CD4-positive, CD25-positive, alpha-beta regulatory T cell (primary cell): ENCODE data around the gene LCP2. TPM values are rescaled to one million over a fixed set of nuclear protein-coding genes. Genes with fewer than 3 reads are reported as not detected.

Source experiments
- ATAC-seq, 2 donors: fragments of 150-1000 bp; cut with Tn5 transposase; one replicate each; pipeline ENCODE4 v1.10.0; 2021; ENCODE audit warnings: low read depth in 2 of 2, moderate number of reproducible peaks in 2 of 2, moderate library complexity in 1 of 2
- DNase-seq, 3 donors: peaks; one replicate each; pipeline versions ENCODE4 v3.0.0 to v3.0.0-alpha.2; 2012 to 2022; ENCODE audit warnings: mixed read lengths in 1 of 3
- H3K27ac ChIP-seq: one replicate; pipeline ENCODE4 v1.7.0; 2013; ENCODE audit warnings: mild to moderate bottlenecking, low read length; ENCODE audit not compliant: insufficient read depth, poor library complexity, severe bottlenecking
- H3K27me3 ChIP-seq: one replicate; pipeline ENCODE4 v1.7.0; 2013; ENCODE audit warnings: low read length; ENCODE audit not compliant: control insufficient read depth, insufficient read depth
- H3K36me3 ChIP-seq: one replicate; pipeline ENCODE4 v1.7.0; 2013; ENCODE audit warnings: mild to moderate bottlenecking, low read length, moderate library complexity; ENCODE audit not compliant: control insufficient read depth, insufficient read depth
- H3K4me1 ChIP-seq: 2 replicates; pipeline ENCODE4 v1.7.0; 2013; ENCODE audit warnings: mild to moderate bottlenecking, low read length; ENCODE audit not compliant: insufficient read depth, control insufficient read depth, poor library complexity, severe bottlenecking
- H3K4me3 ChIP-seq: one replicate; pipeline ENCODE4 v1.7.0; 2013; ENCODE audit warnings: low read depth, mild to moderate bottlenecking, low read length, moderate library complexity
- H3K9me3 ChIP-seq, 2 experiments: 1 replicate in 1 of 2; 2 replicates in 1 of 2; pipeline ENCODE4 v1.7.0; 2013; ENCODE audit warnings: low read length in 2 of 2, mild to moderate bottlenecking in 1 of 2, moderate library complexity in 1 of 2; ENCODE audit not compliant: control insufficient read depth in 2 of 2
- H3K27ac Mint-ChIP-seq, 3 donors: one replicate each; pipeline ENCODE4 v1.8.0; 2020 to 2022; ENCODE audit warnings: mild to moderate bottlenecking in 3 of 3, mixed read lengths in 3 of 3, moderate library complexity in 2 of 3
- H3K27me3 Mint-ChIP-seq: one replicate; pipeline ENCODE4 v1.8.0; 2022; ENCODE audit warnings: mild to moderate bottlenecking, mixed read lengths
- H3K36me3 Mint-ChIP-seq: one replicate; pipeline ENCODE4 v1.8.0; 2020; ENCODE audit warnings: mixed read lengths
- H3K4me1 Mint-ChIP-seq, 4 donors: one replicate each; pipeline ENCODE4 v1.8.0; 2020 to 2022; ENCODE audit warnings: mixed read lengths in 4 of 4, mild to moderate bottlenecking in 1 of 4
- H3K4me3 Mint-ChIP-seq, 4 donors: one replicate each; pipeline ENCODE4 v1.8.0; 2020 to 2022; ENCODE audit warnings: mild to moderate bottlenecking in 4 of 4, mixed read lengths in 4 of 4, moderate library complexity in 3 of 4
- H3K9me3 Mint-ChIP-seq, 7 donors: one replicate each; pipeline ENCODE4 v1.8.0; 2020 to 2022; ENCODE audit warnings: mixed read lengths in 7 of 7, mild to moderate bottlenecking in 3 of 7, moderate library complexity in 2 of 7
- polyA plus RNA-seq, 4 donors: library from polyadenylated mRNA; unstranded; fragments of 300-500 nt; fragmentation: Illumina TruSeq; gene quantifications; one replicate each; pipeline ENCODE4 v1.2.3, GENCODE V29; 2021
- total RNA-seq: library from RNA; stranded (reverse); gene quantifications from one replicate; pipeline ENCODE4 v1.2.3, GENCODE V29; 2022

The LCP2 gene
- total and polyA plus RNA-seq, 5 donors from 2014 or later = 164 to 351 (median 197) TPM

DNA sequence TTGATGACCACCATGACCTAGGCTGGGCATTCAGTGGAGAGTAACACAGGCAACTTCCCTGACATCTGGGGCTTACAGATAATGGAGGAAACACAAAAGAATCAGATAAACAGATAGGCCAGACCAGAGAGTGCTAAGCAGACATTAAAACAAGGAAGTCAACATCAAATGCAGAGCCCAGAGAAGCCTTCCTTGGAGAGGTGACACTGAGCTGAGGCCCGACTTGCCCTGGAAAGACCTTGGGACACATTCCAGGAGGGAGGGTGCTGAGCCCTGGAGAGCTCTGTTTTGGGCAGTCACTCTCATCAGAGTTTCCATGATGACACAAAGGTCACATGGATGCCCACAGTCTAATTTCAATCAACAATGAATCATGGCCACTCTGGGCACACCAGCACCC, 96.7 kb downstream of the LCP2 start:
- Mint-ChIP-seq H3K4me3 (no peak overlapping the region), H3K4me1 (no peaks in the 10 kb centered on the region), H3K27me3 (peaks cover 28% of the 10 kb centered on the region), H3K27ac (no peak overlapping the region), H3K36me3 (no peaks in the 10 kb centered on the region), H3K9me3 (no peaks in the 10 kb centered on the region)
- Histone ChIP-seq H3K4me3 (no peak overlapping the region), H3K9me3 (no peaks in the 10 kb centered on the region), H3K27me3 (peaks cover 12% of the 10 kb centered on the region), H3K27ac (no peak overlapping the region), H3K36me3 (no peaks in the 10 kb centered on the region), H3K4me1 (no peaks in the 10 kb centered on the region)
- DNase-seq = no peak
- no peak for ATAC-seq

Other genes starting within 250 kb of the LCP2 start
- not detected for gene FOXI1, start 191.9 kb downstream of the LCP2 start, total RNA-seq
- gene FOXI1, start 191.9 kb downstream of the LCP2 start, polyA plus RNA-seq = not detected
- not detected for gene C5orf58, start 64.8 kb downstream of the LCP2 start, total RNA-seq
- gene C5orf58, start 64.8 kb downstream of the LCP2 start, polyA plus RNA-seq = 1 to 10 TPM in 1 of 4 donors, under 1 TPM in 3; 0.44 to 1.1 (median 0.69) TPM
- gene KCNMB1, start 91.6 kb upstream of the LCP2 start, total RNA-seq = 0.25 TPM
- gene KCNMB1, start 91.6 kb upstream of the LCP2 start, polyA plus RNA-seq = under 1 TPM in 1 of 4 donors, not detected in 3; 0.03 TPM
- gene KCNIP1, start 206.2 kb upstream of the LCP2 start, total RNA-seq = not detected
- gene KCNIP1, start 206.2 kb upstream of the LCP2 start, polyA plus RNA-seq = not detected